KOPT-K1 (cell line): ENCODE measurements around the gene CELF4.

ENCODE experiments used
- H3K27ac ChIP-seq: fragments of 200-600 bp; sonication (generic); 2 replicates; pipeline ENCODE4 v1.5.1; 2016; ENCODE audit warnings: antibody characterized with exemption, mild to moderate bottlenecking, low read depth, low read length; ENCODE audit not compliant: poor library complexity, severe bottlenecking
- H3K36me3 ChIP-seq: fragments of 200-600 bp; sonication (generic); 2 replicates; pipeline ENCODE4 v1.5.1; 2017; ENCODE audit warnings: antibody characterized with exemption, mild to moderate bottlenecking, low read length, moderate library complexity; ENCODE audit not compliant: insufficient read depth
- H3K9me3 ChIP-seq: fragments of 200-600 bp; sonication (generic); 2 replicates; pipeline ENCODE4 v1.5.1; 2017; ENCODE audit warnings: antibody characterized with exemption, low read length, mild to moderate bottlenecking; ENCODE audit not compliant: insufficient read depth, poor library complexity, severe bottlenecking

The CELF4 gene

DNA sequence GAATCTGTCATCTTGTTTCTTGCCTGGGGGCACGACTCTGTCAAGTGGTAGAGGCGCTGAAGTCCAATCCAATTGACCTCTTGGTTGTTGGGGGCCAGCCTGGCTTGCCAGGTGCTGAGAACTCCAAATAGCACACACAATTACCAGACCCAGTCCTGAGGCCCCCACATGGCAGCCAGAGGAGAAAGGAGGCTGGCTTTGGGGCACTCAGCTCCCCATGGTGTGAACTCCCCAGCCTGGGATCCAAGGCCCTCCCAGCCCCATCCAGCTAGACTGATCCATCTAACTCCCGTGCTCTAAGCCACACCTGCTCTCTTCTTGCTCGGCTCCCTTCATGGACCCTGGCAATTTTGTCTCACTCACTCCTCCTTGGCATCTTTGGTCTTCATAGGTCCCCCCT lies 170.0 kb downstream of the CELF4 start:
- no peaks in the 10 kb centered on the region for H3K9me3 ChIP-seq
- no peak overlapping the region for H3K27ac ChIP-seq

DNA sequence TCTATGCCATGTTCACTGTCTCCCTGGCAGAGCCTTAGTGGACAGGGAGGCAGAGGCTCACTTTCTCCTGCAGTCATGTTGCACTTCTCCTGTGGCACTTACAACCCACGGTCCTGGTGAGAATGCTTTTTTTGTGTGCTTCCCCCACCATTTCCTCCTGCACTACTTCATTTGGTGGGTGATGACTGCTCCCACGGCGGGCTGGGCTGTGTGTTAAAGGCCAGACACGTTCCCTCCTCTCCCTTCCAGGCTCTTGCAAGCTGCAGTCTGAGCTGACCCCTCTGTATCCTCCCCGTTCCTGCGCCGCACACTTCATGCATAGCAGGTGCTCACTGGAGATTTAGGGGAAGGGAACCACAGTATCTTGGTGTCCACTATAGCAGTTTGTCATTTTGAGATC lies 170.5 kb downstream of the CELF4 start:
- Histone ChIP-seq H3K9me3 (peaks cover under 1% of the 10 kb centered on the region), H3K36me3 (no peaks in the 10 kb centered on the region), H3K27ac (no peak overlapping the region)

More for the DNA sequence above, 170.0 kb downstream of the CELF4 start:
- no peaks in the 10 kb centered on the region for H3K36me3 ChIP-seq

GRCh38 chr18:37394610-37394965 lies 171.0 kb downstream of the CELF4 start:
- no peaks in the 10 kb centered on the region for H3K36me3 ChIP-seq
- H3K27ac ChIP-seq: no peak overlapping the region
- H3K9me3 ChIP-seq: peaks cover 6% of the 10 kb centered on the region

GRCh38 chr18:37393945-37394609 lies 171.5 kb downstream of the CELF4 start:
- Histone ChIP-seq H3K9me3 (peaks cover 9% of the 10 kb centered on the region), H3K27ac (no peak overlapping the region), H3K36me3 (no peaks in the 10 kb centered on the region)

DNA sequence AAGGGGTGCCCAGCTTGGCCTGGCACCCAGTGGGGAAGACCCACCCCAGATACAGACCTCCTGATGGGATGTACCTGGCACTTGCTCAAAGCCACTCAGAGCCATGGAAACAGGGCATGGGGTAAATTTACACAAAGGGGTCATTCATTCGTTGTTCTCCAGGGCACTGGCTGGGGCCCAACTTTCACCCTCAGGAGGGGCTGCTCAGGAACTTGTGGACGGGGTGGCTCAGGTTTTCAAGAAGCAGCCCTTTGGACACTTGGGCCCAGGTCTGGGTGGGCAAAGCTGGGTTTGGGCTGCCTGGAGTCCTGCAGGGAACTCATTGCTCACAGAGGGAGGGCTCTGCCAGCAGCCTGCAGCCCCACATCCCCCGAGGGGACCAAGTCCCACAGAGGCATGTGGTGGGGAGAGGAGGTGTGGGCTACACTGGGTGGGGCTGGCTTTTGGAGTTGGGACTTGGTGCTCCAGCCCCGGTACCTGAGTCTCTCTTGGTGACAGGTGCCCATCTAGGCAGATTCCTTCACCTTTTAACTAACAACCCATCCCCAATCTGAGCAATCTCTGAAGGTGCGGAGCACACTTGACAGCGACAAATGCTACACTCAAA lies 172.3 kb downstream of the CELF4 start:
- H3K36me3 ChIP-seq: no peaks in the 10 kb centered on the region
- H3K27ac ChIP-seq: no peak overlapping the region

DNA sequence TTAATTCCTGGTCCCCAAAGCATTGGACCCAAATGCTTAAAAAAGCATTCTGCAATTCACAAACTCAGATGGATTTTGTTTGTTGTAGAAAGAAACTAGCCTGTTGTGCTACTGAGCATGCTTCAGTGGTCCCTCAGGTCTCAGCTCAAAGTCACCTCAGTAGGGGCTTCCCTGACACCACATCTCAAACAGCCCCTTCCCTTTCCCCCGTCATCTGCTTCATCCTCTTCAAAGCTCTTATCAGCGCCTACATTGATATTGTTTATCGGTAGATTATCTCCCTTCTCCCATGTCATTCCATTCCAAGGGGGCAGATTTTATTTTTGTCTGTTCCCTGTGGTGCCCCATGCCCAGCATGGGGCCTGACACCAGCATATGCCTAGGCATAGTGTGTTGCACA lies 172.9 kb downstream of the CELF4 start:
- Histone ChIP-seq H3K27ac (no peak overlapping the region), H3K9me3 (peaks cover 9% of the 10 kb centered on the region), H3K36me3 (no peaks in the 10 kb centered on the region)

More for the DNA sequence above, 172.3 kb downstream of the CELF4 start:
- peaks cover 9% of the 10 kb centered on the region for H3K9me3 ChIP-seq

- no peaks in the 10 kb centered on the region for H3K36me3 ChIP-seq
- peaks cover 9% of the 10 kb centered on the region for H3K9me3 ChIP-seq
- H3K27ac ChIP-seq: no peak overlapping the region
Observed at GRCh38 chr18:37391698-37392548, 173.7 kb downstream of the CELF4 start.

DNA sequence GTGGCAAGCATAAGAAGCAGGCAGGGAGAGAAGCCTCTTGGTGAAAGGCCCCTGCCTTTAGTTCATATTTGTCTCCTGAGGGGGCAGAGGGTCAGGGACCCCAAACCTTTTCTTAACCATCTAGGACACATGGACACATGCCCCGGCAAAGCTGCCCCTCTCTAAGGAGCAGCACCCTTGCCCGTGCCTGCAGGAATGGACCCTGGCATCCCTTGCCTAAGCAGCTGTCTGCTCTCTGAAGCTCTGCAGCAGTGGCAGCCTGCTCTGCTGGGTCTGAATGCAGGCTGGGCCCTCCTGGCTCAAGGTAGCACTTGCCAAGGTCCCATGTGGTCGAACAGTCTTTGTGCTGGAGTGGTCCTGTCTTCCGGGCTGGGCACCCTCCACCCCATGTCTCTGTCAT lies 174.4 kb downstream of the CELF4 start:
- Histone ChIP-seq H3K9me3 (peaks cover 9% of the 10 kb centered on the region), H3K36me3 (no peaks in the 10 kb centered on the region), H3K27ac (no peak overlapping the region)

DNA sequence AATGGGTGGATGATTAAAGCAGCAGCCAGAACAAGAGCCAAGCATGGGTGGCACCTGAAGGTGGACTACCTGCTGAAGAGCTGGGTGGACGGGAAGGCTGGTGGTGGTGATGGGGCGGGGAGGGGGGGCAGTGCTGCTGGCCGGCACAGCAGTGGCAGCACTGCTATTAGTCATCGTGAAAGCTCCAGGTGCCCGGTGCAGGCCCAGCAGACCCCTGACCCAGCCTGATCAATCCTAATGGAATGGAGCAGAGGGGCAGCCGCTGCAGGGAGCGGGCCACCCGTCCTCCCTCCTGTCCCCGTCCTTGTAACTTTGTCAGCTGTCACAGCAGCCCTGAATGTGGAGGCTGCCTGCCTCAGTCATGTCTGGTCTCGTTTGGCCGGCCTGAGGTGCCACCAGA lies 174.9 kb downstream of the CELF4 start:
- H3K9me3 ChIP-seq: peaks cover 9% of the 10 kb centered on the region
- no peak overlapping the region for H3K27ac ChIP-seq

DNA sequence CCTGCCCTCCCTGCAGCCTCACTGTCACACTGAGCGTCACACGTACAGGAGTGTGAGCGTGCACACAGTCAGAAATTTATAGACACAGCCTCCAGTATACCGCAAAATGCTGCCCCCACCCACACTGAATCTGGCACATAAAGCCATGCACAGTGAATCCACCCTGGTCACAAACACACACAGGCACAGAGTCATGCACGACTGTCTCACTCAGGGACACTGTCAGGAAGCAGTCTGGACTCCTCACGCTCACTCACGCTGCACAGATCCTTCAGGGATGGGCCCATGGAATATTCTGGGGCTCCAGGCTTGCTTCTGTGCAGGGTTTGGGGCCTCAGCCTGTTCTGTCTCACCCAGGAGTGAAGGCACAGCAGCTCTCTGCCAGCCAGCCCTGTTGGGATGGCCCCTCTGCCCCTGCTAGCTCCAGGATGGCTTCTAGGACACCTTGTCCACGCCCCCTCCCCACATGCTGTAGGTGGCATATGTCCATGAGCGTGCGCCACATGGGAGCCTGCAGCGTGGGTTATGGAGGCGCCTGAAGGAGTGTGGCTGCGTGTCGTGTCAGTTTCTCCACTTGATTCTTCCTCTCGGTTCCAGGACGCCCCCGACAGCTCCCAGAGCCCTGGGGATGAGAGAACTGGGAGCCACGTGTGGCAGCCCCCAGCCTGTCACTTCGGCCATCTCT lies 175.8 kb downstream of the CELF4 start:
- Histone ChIP-seq H3K27ac (no peak overlapping the region), H3K9me3 (peaks cover 9% of the 10 kb centered on the region), H3K36me3 (no peaks in the 10 kb centered on the region)

More for the DNA sequence above, 174.9 kb downstream of the CELF4 start:
- H3K36me3 ChIP-seq: no peaks in the 10 kb centered on the region

DNA sequence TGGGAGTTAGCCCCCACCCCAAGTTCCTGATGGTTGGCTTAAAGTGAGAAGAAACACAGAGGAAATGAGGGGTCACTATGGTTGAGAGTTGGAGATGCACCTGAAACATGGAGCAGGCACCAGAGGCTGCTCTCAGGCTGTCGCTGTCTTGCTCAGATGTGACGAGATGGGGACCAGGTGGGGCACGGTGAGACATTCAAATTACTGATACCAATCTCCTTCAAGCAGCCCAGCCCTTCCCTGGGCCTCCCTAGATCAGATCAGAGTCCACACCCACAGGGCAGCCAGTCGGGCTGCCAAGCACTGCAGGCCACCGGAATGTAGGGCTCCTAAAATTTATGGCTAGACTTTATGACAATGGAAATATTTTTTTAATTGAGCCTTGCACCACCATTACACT lies 176.6 kb downstream of the CELF4 start:
- H3K27ac ChIP-seq: no peak overlapping the region
- peaks cover 9% of the 10 kb centered on the region for H3K9me3 ChIP-seq
- no peaks in the 10 kb centered on the region for H3K36me3 ChIP-seq

GRCh38 chr18:37388413-37388812 lies 177.2 kb downstream of the CELF4 start:
- Histone ChIP-seq H3K9me3 (peaks cover 9% of the 10 kb centered on the region), H3K27ac (no peak overlapping the region), H3K36me3 (no peaks in the 10 kb centered on the region)

- Histone ChIP-seq H3K9me3 (peaks cover 9% of the 10 kb centered on the region), H3K27ac (no peak overlapping the region), H3K36me3 (no peaks in the 10 kb centered on the region)
Observed at GRCh38 chr18:37385846-37386778, 179.5 kb downstream of the CELF4 start.

GRCh38 chr18:37383846-37384595 lies 181.6 kb downstream of the CELF4 start:
- no peaks in the 10 kb centered on the region for H3K36me3 ChIP-seq
- H3K9me3 ChIP-seq: no peaks in the 10 kb centered on the region
- H3K27ac ChIP-seq: no peak overlapping the region
